ENCODE data around the gene ZNF644.
A peak's percentile ranks its signal among the peaks of the same experiment; 100 is the strongest.

The ZNF644 gene

GRCh38 chr1:90994461-90994860, 27.4 kb downstream of the ZNF644 start:
- in situ Hi-C loops (cut with MboI; ENCODE audit: low pct_unique_long_range_greater_than_20kb, low sequenced_read_pairs): no loop called here
- DNase-seq: no peak

- in situ Hi-C loops (cut with MboI; ENCODE audit: low pct_unique_long_range_greater_than_20kb, low sequenced_read_pairs): no loop called here
Measured at GRCh38 chr1:90993245-90993644, 28.6 kb downstream of the ZNF644 start.

GRCh38 chr1:90990779-90991178, 31.1 kb downstream of the ZNF644 start:
- no peak for DNase-seq
- in situ Hi-C loops (cut with MboI; ENCODE audit: low pct_unique_long_range_greater_than_20kb, low sequenced_read_pairs): no loop called here

More at GRCh38 chr1:90993245-90993644, 28.6 kb downstream of the ZNF644 start:
- DNase-seq: no peak

GRCh38 chr1:90989990-90990389, 31.8 kb downstream of the ZNF644 start:
- no peak for DNase-seq

GRCh38 chr1:90989302-90989701, 32.5 kb downstream of the ZNF644 start:
- in situ Hi-C loops (cut with MboI; ENCODE audit: low pct_unique_long_range_greater_than_20kb, low sequenced_read_pairs): no loop called here
- no peak for DNase-seq

More at GRCh38 chr1:90989990-90990389, 31.8 kb downstream of the ZNF644 start:
- in situ Hi-C loops (cut with MboI; ENCODE audit: low pct_unique_long_range_greater_than_20kb, low sequenced_read_pairs): no loop called here

- no peak for DNase-seq
- in situ Hi-C loops (cut with MboI; ENCODE audit: low pct_unique_long_range_greater_than_20kb, low sequenced_read_pairs): no loop called here
Measured at GRCh38 chr1:90987841-90988240, 34.0 kb downstream of the ZNF644 start.

- peak; percentile 30 for DNase-seq
- in situ Hi-C loops (cut with MboI; ENCODE audit: low pct_unique_long_range_greater_than_20kb, low sequenced_read_pairs): no loop called here
Measured at GRCh38 chr1:90986953-90987352, 34.9 kb downstream of the ZNF644 start.

- in situ Hi-C loops (cut with MboI; ENCODE audit: low pct_unique_long_range_greater_than_20kb, low sequenced_read_pairs): no loop called here
- no peak for DNase-seq
Measured at GRCh38 chr1:90977522-90977921, 44.3 kb downstream of the ZNF644 start.

- DNase-seq: peak; percentile 24
- in situ Hi-C loops (cut with MboI; ENCODE audit: low pct_unique_long_range_greater_than_20kb, low sequenced_read_pairs): no loop called here
Measured at GRCh38 chr1:90973897-90974798, 47.7 kb downstream of the ZNF644 start.

GRCh38 chr1:90970208-90970607, 51.6 kb downstream of the ZNF644 start:
- no peak for DNase-seq
- in situ Hi-C loops (cut with MboI; ENCODE audit: low pct_unique_long_range_greater_than_20kb, low sequenced_read_pairs): no loop called here

GRCh38 chr1:90969241-90969640, 52.6 kb downstream of the ZNF644 start:
- in situ Hi-C loops (cut with MboI; ENCODE audit: low pct_unique_long_range_greater_than_20kb, low sequenced_read_pairs): no loop called here

GRCh38 chr1:90964444-90965035, 57.3 kb downstream of the ZNF644 start:
- DNase-seq: peak; percentile 52
- in situ Hi-C loops (cut with MboI; ENCODE audit: low pct_unique_long_range_greater_than_20kb, low sequenced_read_pairs): no loop called here

More at GRCh38 chr1:90969241-90969640, 52.6 kb downstream of the ZNF644 start:
- DNase-seq: no peak

GRCh38 chr1:90963651-90964050, 58.2 kb downstream of the ZNF644 start:
- no peak for DNase-seq
- in situ Hi-C loops (cut with MboI; ENCODE audit: low pct_unique_long_range_greater_than_20kb, low sequenced_read_pairs): no loop called here

- no peak for DNase-seq
- in situ Hi-C loops (cut with MboI; ENCODE audit: low pct_unique_long_range_greater_than_20kb, low sequenced_read_pairs): no loop called here
Measured at GRCh38 chr1:90963236-90963635, 58.6 kb downstream of the ZNF644 start.

GRCh38 chr1:90959352-90960206, 62.3 kb downstream of the ZNF644 start:
- in situ Hi-C loops (cut with MboI; ENCODE audit: low pct_unique_long_range_greater_than_20kb, low sequenced_read_pairs): no loop called here
- DNase-seq: no peak

- in situ Hi-C loops (cut with MboI; ENCODE audit: low pct_unique_long_range_greater_than_20kb, low sequenced_read_pairs): no loop called here
- DNase-seq: no peak
Measured at GRCh38 chr1:90957497-90957896, 64.3 kb downstream of the ZNF644 start.

- in situ Hi-C loops (cut with MboI; ENCODE audit: low pct_unique_long_range_greater_than_20kb, low sequenced_read_pairs): no loop called here
- no peak for DNase-seq
Measured at GRCh38 chr1:90955769-90956168, 66.1 kb downstream of the ZNF644 start.

- in situ Hi-C loops (cut with MboI; ENCODE audit: low pct_unique_long_range_greater_than_20kb, low sequenced_read_pairs): no loop called here
- no peak for DNase-seq
Measured at GRCh38 chr1:90952906-90953305, 68.9 kb downstream of the ZNF644 start.

- no peak for DNase-seq
- in situ Hi-C loops (cut with MboI; ENCODE audit: low pct_unique_long_range_greater_than_20kb, low sequenced_read_pairs): no loop called here
Measured at GRCh38 chr1:90951009-90951408, 70.8 kb downstream of the ZNF644 start.

GRCh38 chr1:90948301-90948700, 73.5 kb downstream of the ZNF644 start:
- no peak for DNase-seq
- in situ Hi-C loops (cut with MboI; ENCODE audit: low pct_unique_long_range_greater_than_20kb, low sequenced_read_pairs): no loop called here

Data from KBM-7 (cell line).